C4-2B (cell line): ENCODE data around the gene ATP6V0C.
"Not testable (repeated sequence)": the region's sequence is repeated elsewhere in the genome, so short reads cannot be mapped to it uniquely, and the experiment has no call there.

Experiments used
- ZFX ChIP-seq: fragments of 450-650 bp; IDR thresholded peaks from 2 replicates; pipeline ENCODE4 v1.6.1; 2017
- TF ChIP-seq, protein P1 (sequence below): fragments of 450-650 bp; conservative IDR thresholded peaks from 2 replicates; pipeline ENCODE4 v1.5.1; 2017; ENCODE audit warnings: mild to moderate bottlenecking

DNA sequence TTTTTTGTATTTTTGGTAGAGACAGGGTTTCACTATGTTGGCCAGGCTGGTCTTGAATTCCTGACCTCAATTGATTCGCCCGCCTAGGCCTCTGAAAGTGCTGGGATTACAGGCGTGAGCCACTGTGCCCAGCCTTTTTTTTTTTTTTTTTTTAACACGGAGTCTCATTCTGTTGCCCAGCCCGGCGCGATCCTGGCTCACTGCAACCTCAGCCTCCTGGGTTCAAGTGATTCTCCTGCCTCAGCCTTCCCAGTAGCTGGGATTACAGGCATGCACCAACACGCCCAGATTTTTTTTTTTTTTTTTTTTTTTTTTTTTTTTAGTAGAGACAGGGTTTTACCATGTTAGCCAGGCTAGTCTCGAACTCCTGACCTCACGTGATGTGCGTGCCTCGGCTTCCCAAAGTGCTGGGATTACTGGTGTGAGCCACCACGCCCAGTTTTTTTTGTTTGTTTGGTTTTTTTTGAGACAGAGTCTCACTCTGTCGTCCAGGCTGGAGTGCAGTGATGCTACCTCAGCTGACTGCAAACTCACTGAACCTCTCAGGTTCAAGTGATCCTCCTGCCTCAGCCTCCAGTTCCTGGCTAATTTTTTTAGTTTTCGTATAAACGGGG is 19.5 kb downstream of the ATP6V0C start:
- TF ChIP-seq, protein P1, sequence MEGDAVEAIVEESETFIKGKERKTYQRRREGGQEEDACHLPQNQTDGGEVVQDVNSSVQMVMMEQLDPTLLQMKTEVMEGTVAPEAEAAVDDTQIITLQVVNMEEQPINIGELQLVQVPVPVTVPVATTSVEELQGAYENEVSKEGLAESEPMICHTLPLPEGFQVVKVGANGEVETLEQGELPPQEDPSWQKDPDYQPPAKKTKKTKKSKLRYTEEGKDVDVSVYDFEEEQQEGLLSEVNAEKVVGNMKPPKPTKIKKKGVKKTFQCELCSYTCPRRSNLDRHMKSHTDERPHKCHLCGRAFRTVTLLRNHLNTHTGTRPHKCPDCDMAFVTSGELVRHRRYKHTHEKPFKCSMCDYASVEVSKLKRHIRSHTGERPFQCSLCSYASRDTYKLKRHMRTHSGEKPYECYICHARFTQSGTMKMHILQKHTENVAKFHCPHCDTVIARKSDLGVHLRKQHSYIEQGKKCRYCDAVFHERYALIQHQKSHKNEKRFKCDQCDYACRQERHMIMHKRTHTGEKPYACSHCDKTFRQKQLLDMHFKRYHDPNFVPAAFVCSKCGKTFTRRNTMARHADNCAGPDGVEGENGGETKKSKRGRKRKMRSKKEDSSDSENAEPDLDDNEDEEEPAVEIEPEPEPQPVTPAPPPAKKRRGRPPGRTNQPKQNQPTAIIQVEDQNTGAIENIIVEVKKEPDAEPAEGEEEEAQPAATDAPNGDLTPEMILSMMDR: not testable (repeated sequence)
- TF ChIP-seq ZFX: not testable (repeated sequence)
